H1 (cell line): Measurements from ENCODE around the gene GAPT. TPM values are rescaled to one million over a fixed set of nuclear protein-coding genes. Genes with fewer than 3 reads are reported as not detected.

ENCODE experiments used
- CTCF ChIA-PET: fragments of 300-600 bp; sonication (Branson Sonifier 250); formaldehyde crosslinking; loops from one replicate; lab custom pipeline; 2021; ENCODE audit not compliant: partially characterized antibody; lab: Charles Lee
- POLR2A ChIA-PET: fragments of 300-600 bp; sonication (Branson Sonifier 250); formaldehyde crosslinking; loops from one replicate; lab custom pipeline; 2021; ENCODE audit warnings: inconsistent platforms; ENCODE audit not compliant: partially characterized antibody; lab: Charles Lee
- DNase-seq, 2 experiments: peaks; one replicate each; pipeline versions ENCODE4 v3.0.0 to v3.0.0-alpha.2; 2010 to 2022; ENCODE audit warnings: low spot score in 2 of 2, low read depth in 1 of 2, mixed read lengths in 1 of 2
- FAIRE-seq: peaks from 2 replicates; lab custom pipeline; 2011; peaks lifted over from hg19 to GRCh38; lab: Jason Lieb, UNC
- H2AFZ ChIP-seq: 2 replicates; pipeline ENCODE4 v1.8.1; 2012; ENCODE audit warnings: low read length, inconsistent platforms
- H2AK5ac ChIP-seq: 2 replicates; pipeline ENCODE4 v1.6.1; 2013; ENCODE audit warnings: low read depth, low read length
- H2BK120ac ChIP-seq: replicated peaks from 2 replicates; pipeline ENCODE3; 2013; ENCODE audit warnings: low read depth, low read length, inconsistent platforms
- H2BK12ac ChIP-seq: 2 replicates; pipeline ENCODE4 v1.6.1; 2013; ENCODE audit warnings: low read depth, low read length
- H2BK15ac ChIP-seq: 2 replicates; pipeline ENCODE4 v1.6.1; 2013; ENCODE audit warnings: low read length
- H2BK20ac ChIP-seq: 2 replicates; pipeline ENCODE4 v1.6.1; 2013; ENCODE audit warnings: low read length
- H2BK5ac ChIP-seq: 2 replicates; pipeline ENCODE4 v1.6.1; 2013; ENCODE audit warnings: low read depth, low read length
- H3K14ac ChIP-seq: 2 replicates; pipeline ENCODE4 v1.6.1; 2013; ENCODE audit warnings: inconsistent platforms; ENCODE audit not compliant: insufficient read length
- H3K18ac ChIP-seq: 2 replicates; pipeline ENCODE4 v1.6.1; 2013; ENCODE audit warnings: low read length; ENCODE audit errors: extremely low read depth
- H3K23ac ChIP-seq: 2 replicates; pipeline ENCODE4 v1.6.1; 2013; ENCODE audit warnings: inconsistent platforms; ENCODE audit not compliant: insufficient read length
- H3K23me2 ChIP-seq: 2 replicates; pipeline ENCODE4 v1.6.1; 2013; ENCODE audit warnings: low read depth, low read length
- H3K27ac ChIP-seq: 2 replicates; pipeline ENCODE4 v1.6.1; 2011; ENCODE audit warnings: low read depth, low read length, inconsistent platforms
- H3K27me3 ChIP-seq, 4 experiments: replicated peaks in 1 of 4; 1 replicate in 1 of 4; 2 replicates in 3 of 4; pipeline versions ENCODE4 v1.6.1 to v1.8.1; 2011 to 2013; ENCODE audit warnings: low read length in 3 of 4, mild to moderate bottlenecking in 3 of 4, inconsistent platforms in 2 of 4, mixed read lengths in 2 of 4, moderate library complexity in 1 of 4; ENCODE audit not compliant: control insufficient read depth in 3 of 4, insufficient read depth in 3 of 4; ENCODE audit errors: extremely low read depth in 1 of 4
- H3K36me3 ChIP-seq, 4 experiments: 2 replicates each; pipeline versions ENCODE4 v1.6.1 to v1.8.1; 2011 to 2013; ENCODE audit warnings: mild to moderate bottlenecking in 4 of 4, low read length in 3 of 4, moderate library complexity in 2 of 4, control low read depth in 1 of 4, inconsistent platforms in 1 of 4; ENCODE audit not compliant: insufficient read depth in 4 of 4, control insufficient read depth in 2 of 4
- H3K4ac ChIP-seq: replicated peaks from 2 replicates; pipeline ENCODE3; 2013; ENCODE audit warnings: low read length, low read depth, mixed read lengths, inconsistent platforms; ENCODE audit not compliant: insufficient read length
- H3K4me1 ChIP-seq, 4 experiments: replicated peaks in 1 of 4; 1 replicate in 1 of 4; 2 replicates in 3 of 4; pipeline versions ENCODE4 v1.6.1 to v1.8.1; 2011 to 2013; ENCODE audit warnings: low read length in 3 of 4, inconsistent platforms in 2 of 4, mixed read lengths in 1 of 4; ENCODE audit not compliant: insufficient read depth in 4 of 4, control insufficient read depth in 3 of 4
- H3K4me2 ChIP-seq, 2 experiments: 2 replicates each; pipeline versions ENCODE4 v1.6.1 to v1.8.1; 2011 to 2013; ENCODE audit warnings: low read depth in 2 of 2, low read length in 2 of 2, control low read depth in 1 of 2, inconsistent platforms in 1 of 2, mild to moderate bottlenecking in 1 of 2; ENCODE audit not compliant: insufficient read depth in 1 of 2
- H3K4me3 ChIP-seq, 4 experiments: fragments of 200-600, 300-600 bp in 1 of 4; sonication (generic), shearing (Covaris generic), sonication (Bioruptor Twin) in 1 of 4; 2 replicates each; pipeline versions ENCODE4 v1.5.1 to v1.8.1; 2011 to 2016; ENCODE audit warnings: low read length in 4 of 4, low read depth in 3 of 4, control low read depth in 2 of 4, inconsistent platforms in 2 of 4, mild to moderate bottlenecking in 2 of 4, mixed read lengths in 1 of 4, moderate library complexity in 1 of 4; ENCODE audit not compliant: insufficient read depth in 2 of 4; ENCODE audit errors: extremely low read depth in 1 of 4
- H3K56ac ChIP-seq: replicated peaks from 2 replicates; pipeline ENCODE3; 2013; ENCODE audit warnings: low read depth, mild to moderate bottlenecking, mixed read lengths, low read length, inconsistent platforms; ENCODE audit not compliant: insufficient read length
- H3K79me1 ChIP-seq: 2 replicates; pipeline ENCODE4 v1.6.1; 2013; ENCODE audit warnings: low read depth, low read length, control low read depth
- H3K79me2 ChIP-seq, 2 experiments: 2 replicates each; pipeline versions ENCODE4 v1.6.1 to v1.8.1; 2012 to 2013; ENCODE audit warnings: low read length in 2 of 2, mild to moderate bottlenecking in 2 of 2, inconsistent platforms in 1 of 2; ENCODE audit not compliant: insufficient read depth in 2 of 2, control insufficient read depth in 1 of 2
- H3K9ac ChIP-seq, 4 experiments: replicated peaks in 1 of 4; 1 replicate in 1 of 4; 2 replicates in 3 of 4; pipeline versions ENCODE4 v1.6.1 to v1.8.1; 2011 to 2013; ENCODE audit warnings: low read depth in 3 of 4, low read length in 3 of 4, control low read depth in 2 of 4, mild to moderate bottlenecking in 2 of 4, moderate library complexity in 2 of 4, inconsistent platforms in 1 of 4; ENCODE audit errors: extremely low read depth in 1 of 4
- H3K9me3 ChIP-seq, 2 experiments: 2 replicates each; pipeline versions ENCODE4 v1.6.1 to v1.8.1; 2012 to 2013; ENCODE audit warnings: mild to moderate bottlenecking in 2 of 2, moderate library complexity in 2 of 2, control low read depth in 1 of 2, inconsistent platforms in 1 of 2, low read depth in 1 of 2, low read length in 1 of 2, mixed read lengths in 1 of 2; ENCODE audit not compliant: insufficient read depth in 2 of 2
- H4K20me1 ChIP-seq, 2 experiments: replicated peaks in 1 of 2; 2 replicates each; pipeline versions ENCODE3 to v1.8.1; 2011 to 2013; ENCODE audit warnings: inconsistent platforms in 2 of 2, low read length in 2 of 2, mild to moderate bottlenecking in 1 of 2; ENCODE audit not compliant: insufficient read depth in 2 of 2, control insufficient read depth in 1 of 2
- H4K5ac ChIP-seq: 2 replicates; pipeline ENCODE4 v1.6.1; 2013; ENCODE audit warnings: low read length, low read depth, mixed read lengths, inconsistent platforms; ENCODE audit not compliant: insufficient read length
- H4K8ac ChIP-seq: 2 replicates; pipeline ENCODE4 v1.8.0; 2013; ENCODE audit warnings: mild to moderate bottlenecking, moderate library complexity, low read length, inconsistent platforms; ENCODE audit not compliant: insufficient read depth; ENCODE audit errors: extremely low read depth
- H4K91ac ChIP-seq: replicated peaks from 2 replicates; pipeline ENCODE3; 2013; ENCODE audit warnings: low read length, mixed read lengths, inconsistent platforms; ENCODE audit not compliant: insufficient read length
- JUND ChIP-seq: IDR thresholded peaks from 2 replicates; pipeline ENCODE4 v1.6.1; 2011; ENCODE audit warnings: mild to moderate bottlenecking, improper control_type of control experiment, low read length
- SRF ChIP-seq: IDR thresholded peaks from 2 replicates; pipeline ENCODE4 v1.6.1; 2011; ENCODE audit warnings: mild to moderate bottlenecking, low read depth, low read length, moderate library complexity
- SUZ12 ChIP-seq: fragments of 200-600 bp; sonication (generic); IDR thresholded peaks from 2 replicates; pipeline ENCODE4 v1.6.1; 2012; ENCODE audit warnings: mild to moderate bottlenecking, inconsistent platforms, low read length, moderate library complexity, mixed read lengths
- WGBS, 2 experiments: shearing (Covaris generic) in 1 of 2; methylation state at CpG; one replicate each; pipeline versions ENCODE4 v1.1.6 to v1.1.7; 2013 to 2015; ENCODE audit warnings: low lambda C conversion rate in 2 of 2, mixed read lengths in 2 of 2, inconsistent platforms in 1 of 2, low coverage in 1 of 2, missing lambda C conversion rate in 1 of 2; ENCODE audit not compliant: insufficient replicate concordance in 2 of 2, insufficient coverage in 1 of 2, insufficient read length in 1 of 2; ENCODE audit errors: extremely low coverage in 1 of 2, missing lambda C conversion rate in 1 of 2; 5-methylcytosine and 5-hydroxymethylcytosine counted together
- polyA plus RNA-seq, 7 experiments: library from polyadenylated mRNA; depleted of rRNA in 3 of 7; stranded (reverse) in 5 of 7; unstranded in 2 of 7; fragments of >200 nt in 5 of 7; fragments of 200-250 nt in 2 of 7; gene quantifications; 1 replicate in 5 of 7; 2 replicates in 1 of 7; 4 replicates in 1 of 7; pipeline versions ENCODE4 v1.2.1 to v1.2.3, GENCODE V29; 2011 to 2013; ENCODE audit warnings: missing spikeins in 2 of 7, mixed read lengths in 2 of 7
- total RNA-seq: library from RNA; stranded (reverse); fragmentation: NEBNext Ultra II Directional; extraction: Animal tissue kit (Norgen Biotek cat#: 25700); gene quantifications from 2 replicates; pipeline ENCODE4 v1.2.1, GENCODE V29; 2021
- TF ChIP-seq, protein P1 (sequence below), 3 experiments: IDR thresholded peaks; 1 replicate in 2 of 3; 2 replicates in 1 of 3; pipeline versions ENCODE4 v1.5.1 to v1.6.1; 2011; ENCODE audit warnings: low read length in 3 of 3, mild to moderate bottlenecking in 3 of 3, inconsistent platforms in 2 of 3, low read depth in 1 of 3, moderate library complexity in 1 of 3; ENCODE audit not compliant: insufficient read depth in 1 of 3; ENCODE audit errors: control extremely low read depth in 1 of 3

The GAPT gene
- total and polyA plus RNA-seq, 2 of the 8 experiments (the other 6 are each of a cell fraction or from before 2014, with no cell fraction given), result not detected

- no peak for DNase-seq
- Histone ChIP-seq H2BK5ac (no peak overlapping the region), H4K20me1 (no peaks in the 10 kb centered on the region), H3K56ac (no peak overlapping the region), H2BK120ac (no peak overlapping the region), H3K79me1 (no peaks in the 10 kb centered on the region), H3K23ac (no peak overlapping the region), H2BK15ac (no peak overlapping the region), H3K4me2 (no peak overlapping the region), H2AK5ac (no peak overlapping the region), H3K4me1 (no peaks in the 10 kb centered on the region), H4K5ac (no peak overlapping the region), H3K36me3 (peaks cover 2 to 14% (median 11%) of the 10 kb centered on the region in 4 experiments; a peak in 7 of 8 replicates), H2BK20ac (no peak overlapping the region), H3K27ac (no peak overlapping the region), H2AFZ (no peak overlapping the region), H3K14ac (no peak overlapping the region), H4K91ac (no peak overlapping the region), H2BK12ac (no peak overlapping the region), H4K8ac (no peak overlapping the region), H3K23me2 (no peaks in the 10 kb centered on the region), H3K9ac (no peak overlapping the region), H3K9me3 (0 out of 4 replicates have a peak, but pooled peaks cover 0 to 3% of the 10 kb centered on the region in 2 experiments), H3K79me2 (no peaks in the 10 kb centered on the region), H3K18ac (no peak overlapping the region), H3K4ac (no peak overlapping the region), H3K27me3 (no peaks in the 10 kb centered on the region), H3K4me3 (no peak overlapping the region)
- ChIA-PET POLR2A (no interaction called here), CTCF (interaction anchor here (1.4 kb wide), 1 partner anchor 11 kb away, joined by 4 read pairs; no protein-coding TSS in a partner anchor)
- WGBS, 2 experiments, result 87% methylated on average over 3 of the region's 3 CpGs; no CpG with 5 or more reads in 1 of the 2 experiments
- FAIRE-seq, result no peak
- TF ChIP-seq JUND, result no peak
- TF ChIP-seq SUZ12, result no peak
- no peak for TF ChIP-seq SRF
- TF ChIP-seq, protein P1, sequence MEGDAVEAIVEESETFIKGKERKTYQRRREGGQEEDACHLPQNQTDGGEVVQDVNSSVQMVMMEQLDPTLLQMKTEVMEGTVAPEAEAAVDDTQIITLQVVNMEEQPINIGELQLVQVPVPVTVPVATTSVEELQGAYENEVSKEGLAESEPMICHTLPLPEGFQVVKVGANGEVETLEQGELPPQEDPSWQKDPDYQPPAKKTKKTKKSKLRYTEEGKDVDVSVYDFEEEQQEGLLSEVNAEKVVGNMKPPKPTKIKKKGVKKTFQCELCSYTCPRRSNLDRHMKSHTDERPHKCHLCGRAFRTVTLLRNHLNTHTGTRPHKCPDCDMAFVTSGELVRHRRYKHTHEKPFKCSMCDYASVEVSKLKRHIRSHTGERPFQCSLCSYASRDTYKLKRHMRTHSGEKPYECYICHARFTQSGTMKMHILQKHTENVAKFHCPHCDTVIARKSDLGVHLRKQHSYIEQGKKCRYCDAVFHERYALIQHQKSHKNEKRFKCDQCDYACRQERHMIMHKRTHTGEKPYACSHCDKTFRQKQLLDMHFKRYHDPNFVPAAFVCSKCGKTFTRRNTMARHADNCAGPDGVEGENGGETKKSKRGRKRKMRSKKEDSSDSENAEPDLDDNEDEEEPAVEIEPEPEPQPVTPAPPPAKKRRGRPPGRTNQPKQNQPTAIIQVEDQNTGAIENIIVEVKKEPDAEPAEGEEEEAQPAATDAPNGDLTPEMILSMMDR (IDR thresholded peaks at IDR 0.05; ENCODE audit: control extremely low read depth in 1 of 3, insufficient read depth in 1 of 3, low read depth in 1 of 3, low read length in 3 of 3), result no peak
These were observed 41.2 kb upstream of the GAPT start for GRCh38 chr5:58450018-58450417.
